Mammary epithelial cell (primary cell): ENCODE data around the gene CEP20.

Source experiments
- CTCF ChIP-seq, 2 donors: IDR thresholded peaks in 1 of 2; conservative IDR thresholded peaks in 1 of 2; 2 replicates each; pipeline ENCODE4 v1.5.1; 2011 to 2012; ENCODE audit warnings: inconsistent platforms in 2 of 2, low read length in 2 of 2, mild to moderate bottlenecking in 2 of 2, control low read depth in 1 of 2, low read depth in 1 of 2; ENCODE audit not compliant: insufficient read depth in 1 of 2; ENCODE audit errors: extremely low read depth in 1 of 2
- EZH2 ChIP-seq: IDR thresholded peaks from 2 replicates; pipeline ENCODE4 v1.6.1; 2012; ENCODE audit warnings: low read length, inconsistent platforms, borderline replicate concordance

GRCh38 chr16:15880434-15881308 lies 7.7 kb downstream of the CEP20 start:
- TF ChIP-seq EZH2 (no peak), CTCF (conservative IDR thresholded peaks at IDR 0.05 in 1 of 2, IDR thresholded peaks at IDR 0.05 in 1 of 2; ENCODE audit: extremely low read depth in 1 of 2, insufficient read depth in 1 of 2, low read depth in 1 of 2, low read length in 2 of 2) (no peak)
